ENCODE results near the gene INKA1.

INKA1 gene

GRCh38 chr3:49802719-49803464 lies at the start of gene INKA1:
Gene INKA1 (plus strand): TSS chr3:49803261. CDS start chr3:49803393, 132 bp downstream.
- DNase-seq (ENCODE audit: low spot score) (peak; percentile 84), ATAC-seq (ENCODE audit: low read depth) (peak; percentile 67)
- H3K4me1 ChIP-seq (ENCODE audit: insufficient read depth, poor library complexity, severe bottlenecking) = peaks cover 16% of the 10 kb centered on the region
- H3K36me3 ChIP-seq (ENCODE audit: low read depth) = no peaks in the 10 kb centered on the region
- H3K4me3 ChIP-seq (ENCODE audit: severe bottlenecking) = peak within 1 kb of the TSS; percentile 65
- no peaks in the 10 kb centered on the region for H3K9me3 ChIP-seq (ENCODE audit: severe bottlenecking)
- peak within 1 kb of the TSS; percentile 71 for H3K27ac ChIP-seq (ENCODE audit: poor library complexity, severe bottlenecking)
- H3K27me3 ChIP-seq (ENCODE audit: insufficient read depth, poor library complexity, severe bottlenecking) = no peaks in the 10 kb centered on the region
- peak; percentile 94 for TF ChIP-seq CTCF (IDR thresholded peaks at IDR 0.05; ENCODE audit: poor library complexity, severe bottlenecking)

- H3K36me3 ChIP-seq (ENCODE audit: low read depth) = peaks cover 10% of the 10 kb centered on the region; the same call in 1 of the 2 replicates
- TF ChIP-seq CTCF (IDR thresholded peaks at IDR 0.05; ENCODE audit: poor library complexity, severe bottlenecking) = no peak
- ATAC-seq (ENCODE audit: low read depth) (no peak), DNase-seq (ENCODE audit: low spot score) (no peak)
- no peak overlapping the region for H3K27ac ChIP-seq (ENCODE audit: poor library complexity, severe bottlenecking)
- H3K4me3 ChIP-seq (ENCODE audit: severe bottlenecking) = no peak overlapping the region
- H3K4me1 ChIP-seq (ENCODE audit: insufficient read depth, poor library complexity, severe bottlenecking) = no peaks in the 10 kb centered on the region
- H3K9me3 ChIP-seq (ENCODE audit: severe bottlenecking) = no peaks in the 10 kb centered on the region
- H3K27me3 ChIP-seq (ENCODE audit: insufficient read depth, poor library complexity, severe bottlenecking) = no peaks in the 10 kb centered on the region
These were observed 48.5 kb upstream of the INKA1 start for GRCh38 chr3:49754536-49754935.

- DNase-seq (ENCODE audit: low spot score) (no peak), ATAC-seq (ENCODE audit: low read depth) (no peak)
- Histone ChIP-seq H3K36me3 (ENCODE audit: low read depth) (peaks cover 10% of the 10 kb centered on the region; the same call in 1 of the 2 replicates), H3K27me3 (ENCODE audit: insufficient read depth, poor library complexity, severe bottlenecking) (no peaks in the 10 kb centered on the region), H3K27ac (ENCODE audit: poor library complexity, severe bottlenecking) (no peak overlapping the region), H3K4me3 (ENCODE audit: severe bottlenecking) (no peak overlapping the region), H3K9me3 (ENCODE audit: severe bottlenecking) (no peaks in the 10 kb centered on the region), H3K4me1 (ENCODE audit: insufficient read depth, poor library complexity, severe bottlenecking) (no peaks in the 10 kb centered on the region)
- no peak for TF ChIP-seq CTCF (IDR thresholded peaks at IDR 0.05; ENCODE audit: poor library complexity, severe bottlenecking)
These were observed 47.0 kb upstream of the INKA1 start for GRCh38 chr3:49756036-49756435.

- TF ChIP-seq CTCF (IDR thresholded peaks at IDR 0.05; ENCODE audit: poor library complexity, severe bottlenecking) = no peak
These were observed 45.9 kb upstream of the INKA1 start for GRCh38 chr3:49757197-49757596.

GRCh38 chr3:49759226-49759625 lies 43.8 kb upstream of the INKA1 start:
- no peak overlapping the region for H3K4me3 ChIP-seq (ENCODE audit: severe bottlenecking)
- no peak for TF ChIP-seq CTCF (IDR thresholded peaks at IDR 0.05; ENCODE audit: poor library complexity, severe bottlenecking)
- ATAC-seq (ENCODE audit: low read depth) (no peak), DNase-seq (ENCODE audit: low spot score) (no peak)
- no peaks in the 10 kb centered on the region for H3K27me3 ChIP-seq (ENCODE audit: insufficient read depth, poor library complexity, severe bottlenecking)
- H3K4me1 ChIP-seq (ENCODE audit: insufficient read depth, poor library complexity, severe bottlenecking) = no peaks in the 10 kb centered on the region
- H3K9me3 ChIP-seq (ENCODE audit: severe bottlenecking) = no peaks in the 10 kb centered on the region
- H3K27ac ChIP-seq (ENCODE audit: poor library complexity, severe bottlenecking) = no peak overlapping the region
- H3K36me3 ChIP-seq (ENCODE audit: low read depth) = peaks cover 6% of the 10 kb centered on the region

More at GRCh38 chr3:49757197-49757596, 45.9 kb upstream of the INKA1 start:
- no peak overlapping the region for H3K4me3 ChIP-seq (ENCODE audit: severe bottlenecking)
- DNase-seq (ENCODE audit: low spot score) (no peak), ATAC-seq (ENCODE audit: low read depth) (no peak)
- no peaks in the 10 kb centered on the region for H3K9me3 ChIP-seq (ENCODE audit: severe bottlenecking)
- H3K4me1 ChIP-seq (ENCODE audit: insufficient read depth, poor library complexity, severe bottlenecking) = no peaks in the 10 kb centered on the region
- no peak overlapping the region for H3K27ac ChIP-seq (ENCODE audit: poor library complexity, severe bottlenecking)
- no peaks in the 10 kb centered on the region for H3K27me3 ChIP-seq (ENCODE audit: insufficient read depth, poor library complexity, severe bottlenecking)
- H3K36me3 ChIP-seq (ENCODE audit: low read depth) = peaks cover 7% of the 10 kb centered on the region; the same call in 1 of the 2 replicates
